IMR-90 (cell line): ENCODE data around the gene RPS24. TPM values are rescaled to one million over a fixed set of nuclear protein-coding genes. Genes with fewer than 3 reads are reported as not detected.

ENCODE experiments used
- ATAC-seq: fragments of 200-7000 bp; cut with Tn5 transposase; 2 replicates; pipeline ENCODE4 v1.9.1; 2020; ENCODE audit warnings: low read depth, mild to moderate bottlenecking, moderate library complexity
- BruUV-seq: library from RNA; stranded (reverse); fragments of 400-500 nt; replicated peaks from 2 replicates; lab custom pipeline; 2021; lab: Mats Ljungman, UMichigan
- CTCF ChIA-PET: fragments of 300-600 bp; formaldehyde crosslinking; extraction: SDS; loops from one replicate; lab custom pipeline; 2021; ENCODE audit warnings: antibody characterized with exemption; lab: Yijun Ruan, JAX
- POLR2A ChIA-PET: fragments of 300-600 bp; sonication (Branson Sonifier 250); formaldehyde crosslinking; loops from one replicate; lab custom pipeline; 2022; ENCODE audit warnings: antibody characterized with exemption; ENCODE audit not compliant: unreplicated experiment; lab: Charles Lee
- DNase-seq: peaks from one replicate; pipeline ENCODE4 v3.0.0; 2013
- H2AFZ ChIP-seq: replicated peaks from 2 replicates; pipeline ENCODE3; 2013; ENCODE audit warnings: low read length, mild to moderate bottlenecking; ENCODE audit not compliant: poor library complexity
- H2AK5ac ChIP-seq: 2 replicates; pipeline ENCODE4 v1.6.1; 2013; ENCODE audit warnings: low read depth, low read length, inconsistent platforms
- H2AK9ac ChIP-seq: replicated peaks from 2 replicates; pipeline ENCODE3; 2013; ENCODE audit warnings: mild to moderate bottlenecking, low read depth, low read length, moderate library complexity; ENCODE audit not compliant: poor library complexity
- H2BK120ac ChIP-seq: 2 replicates; pipeline ENCODE4 v1.6.1; 2013; ENCODE audit warnings: low read depth, low read length, inconsistent platforms
- H2BK15ac ChIP-seq: 3 replicates; pipeline ENCODE4 v1.6.1; 2013; ENCODE audit warnings: low read depth, low read length, inconsistent platforms
- H2BK20ac ChIP-seq: 2 replicates; pipeline ENCODE4 v1.6.1; 2013; ENCODE audit warnings: low read depth, mild to moderate bottlenecking, inconsistent platforms, low read length, moderate library complexity
- H2BK5ac ChIP-seq: 2 replicates; pipeline ENCODE4 v1.6.1; 2013; ENCODE audit warnings: mild to moderate bottlenecking, low read depth, low read length, inconsistent platforms; ENCODE audit not compliant: poor library complexity, severe bottlenecking
- H3K14ac ChIP-seq: replicated peaks from 2 replicates; pipeline ENCODE4 v1.6.1; 2013; ENCODE audit warnings: low read depth, low read length, inconsistent platforms
- H3K18ac ChIP-seq: 2 replicates; pipeline ENCODE4 v1.6.1; 2013; ENCODE audit warnings: low read depth, low read length, control low read depth
- H3K23ac ChIP-seq: 2 replicates; pipeline ENCODE4 v1.6.1; 2013; ENCODE audit warnings: low read depth, low read length, inconsistent platforms
- H3K27ac ChIP-seq: 2 replicates; pipeline ENCODE4 v1.5.1; 2013; ENCODE audit warnings: mild to moderate bottlenecking, control low read depth, low read length; ENCODE audit not compliant: insufficient read depth
- H3K27me3 ChIP-seq: 2 replicates; pipeline ENCODE4 v1.6.1; 2013; ENCODE audit warnings: low read length; ENCODE audit not compliant: control insufficient read depth, insufficient read depth
- H3K36me3 ChIP-seq: 2 replicates; pipeline ENCODE4 v1.6.1; 2013; ENCODE audit warnings: low read length, mixed read lengths; ENCODE audit not compliant: control insufficient read depth, insufficient read depth
- H3K4ac ChIP-seq: 2 replicates; pipeline ENCODE4 v1.6.1; 2013; ENCODE audit warnings: low read depth, low read length, inconsistent platforms
- H3K4me1 ChIP-seq: 2 replicates; pipeline ENCODE4 v1.6.1; 2013; ENCODE audit warnings: low read length, mixed read lengths; ENCODE audit not compliant: control insufficient read depth, insufficient read depth
- H3K4me2 ChIP-seq: 2 replicates; pipeline ENCODE4 v1.6.1; 2013; ENCODE audit warnings: low read depth, mild to moderate bottlenecking, control low read depth, low read length, moderate library complexity
- H3K4me3 ChIP-seq: 2 replicates; pipeline ENCODE4 v1.5.1; 2013; ENCODE audit warnings: low read depth, mild to moderate bottlenecking, control low read depth, low read length, moderate library complexity; ENCODE audit not compliant: insufficient read depth
- H3K56ac ChIP-seq: 2 replicates; pipeline ENCODE4 v1.6.1; 2013; ENCODE audit warnings: low read length, inconsistent platforms; ENCODE audit not compliant: insufficient read depth; ENCODE audit errors: extremely low read depth
- H3K79me1 ChIP-seq, 2 experiments: 2 replicates each; pipeline ENCODE4 v1.6.1; 2013; ENCODE audit warnings: low read length in 2 of 2, inconsistent platforms in 1 of 2, low read depth in 1 of 2
- H3K9ac ChIP-seq: 2 replicates; pipeline ENCODE4 v1.6.1; 2013; ENCODE audit warnings: low read depth, low read length, control low read depth
- H3K9me1 ChIP-seq: 2 replicates; pipeline ENCODE4 v1.6.1; 2013; ENCODE audit warnings: low read length, inconsistent platforms; ENCODE audit not compliant: insufficient read depth
- H3K9me3 ChIP-seq: 2 replicates; pipeline ENCODE4 v1.6.1; 2013; ENCODE audit warnings: low read length; ENCODE audit not compliant: control insufficient read depth, insufficient read depth
- H4K20me1 ChIP-seq: 2 replicates; pipeline ENCODE4 v1.6.1; 2013; ENCODE audit warnings: low read length, inconsistent platforms; ENCODE audit not compliant: insufficient read depth
- H4K5ac ChIP-seq: 2 replicates; pipeline ENCODE4 v1.6.1; 2013; ENCODE audit warnings: mild to moderate bottlenecking, low read depth, low read length, control low read depth
- H4K8ac ChIP-seq, 2 experiments: 2 replicates each; pipeline ENCODE4 v1.6.1; 2013; ENCODE audit warnings: low read depth in 2 of 2, low read length in 2 of 2, control low read depth in 1 of 2, inconsistent platforms in 1 of 2
- H4K91ac ChIP-seq: 2 replicates; pipeline ENCODE4 v1.6.1; 2013; ENCODE audit warnings: low read depth, low read length, inconsistent platforms; ENCODE audit not compliant: insufficient read depth
- CEBPB ChIP-seq: IDR thresholded peaks from 2 replicates; pipeline ENCODE4 v1.6.1; 2012; ENCODE audit warnings: low read depth, low read length, improper control_type of control experiment
- MAFK ChIP-seq: IDR thresholded peaks from 2 replicates; pipeline ENCODE4 v1.6.1; 2012; ENCODE audit warnings: low read depth, low read length, improper control_type of control experiment
- MAZ ChIP-seq: IDR thresholded peaks from 2 replicates; pipeline ENCODE4 v1.6.1; 2012; ENCODE audit warnings: low read depth, mild to moderate bottlenecking, low read length, improper control_type of control experiment, moderate library complexity, borderline replicate concordance
- MXI1 ChIP-seq: IDR thresholded peaks from 2 replicates; pipeline ENCODE4 v1.6.1; 2012; ENCODE audit warnings: low read depth, mild to moderate bottlenecking, low read length, moderate library complexity, borderline replicate concordance
- RAD21 ChIP-seq: IDR thresholded peaks from 2 replicates; pipeline ENCODE4 v1.6.1; 2012; ENCODE audit warnings: low read length, improper control_type of control experiment
- WGBS, 2 experiments: methylation state at CpG; one replicate each; pipeline versions ENCODE4 v1.1.5 to v1.1.7; 2013; ENCODE audit warnings: missing lambda C conversion rate in 2 of 2; ENCODE audit not compliant: insufficient read length in 1 of 2; ENCODE audit errors: extremely low coverage in 2 of 2; 5-methylcytosine and 5-hydroxymethylcytosine counted together
- dilution Hi-C: fragments of 300-500 bp; cut with HindIII; formaldehyde crosslinking; loops from one replicate; pipeline ENCODE4 v1.14.3; 2018; ENCODE audit warnings: low sequenced_read_pairs; ENCODE audit not compliant: unreplicated experiment
- in situ Hi-C: fragments of 300-500 bp; cut with MboI; formaldehyde crosslinking; loops from 3 replicates; pipeline ENCODE4 v1.14.3; 2019; ENCODE audit warnings: low sequenced_read_pairs, inconsistent platforms, mixed read lengths
- intact Hi-C: fragments of 100-400 bp; cut with micrococcal nuclease; formaldehyde crosslinking; loops from 2 replicates; pipeline ENCODE4 v1.10.0; 2022
- polyA plus RNA-seq, 3 experiments: library from polyadenylated mRNA; depleted of rRNA; stranded (reverse); fragments of >200 nt; gene quantifications; 2 replicates each; pipeline ENCODE4 v1.2.3, GENCODE V29; 2012; ENCODE audit warnings: low replicate concordance in 1 of 3
- total RNA-seq: library from RNA; depleted of rRNA; stranded (reverse); fragments of >200 nt; gene quantifications from 2 replicates; pipeline ENCODE4 v1.2.3, GENCODE V29; 2012
- TF ChIP-seq, protein P1 (sequence below): fragments of 150-350 bp; IDR thresholded peaks from 2 replicates; pipeline ENCODE4 v1.6.1; 2017; ENCODE audit warnings: mild to moderate bottlenecking, antibody characterized with exemption, low read length, low read depth

RPS24 gene
- total and polyA plus RNA-seq, 2 of the 4 experiments (the other 2 are of a cell fraction), result 1,664 to 4,721 TPM

DNA sequence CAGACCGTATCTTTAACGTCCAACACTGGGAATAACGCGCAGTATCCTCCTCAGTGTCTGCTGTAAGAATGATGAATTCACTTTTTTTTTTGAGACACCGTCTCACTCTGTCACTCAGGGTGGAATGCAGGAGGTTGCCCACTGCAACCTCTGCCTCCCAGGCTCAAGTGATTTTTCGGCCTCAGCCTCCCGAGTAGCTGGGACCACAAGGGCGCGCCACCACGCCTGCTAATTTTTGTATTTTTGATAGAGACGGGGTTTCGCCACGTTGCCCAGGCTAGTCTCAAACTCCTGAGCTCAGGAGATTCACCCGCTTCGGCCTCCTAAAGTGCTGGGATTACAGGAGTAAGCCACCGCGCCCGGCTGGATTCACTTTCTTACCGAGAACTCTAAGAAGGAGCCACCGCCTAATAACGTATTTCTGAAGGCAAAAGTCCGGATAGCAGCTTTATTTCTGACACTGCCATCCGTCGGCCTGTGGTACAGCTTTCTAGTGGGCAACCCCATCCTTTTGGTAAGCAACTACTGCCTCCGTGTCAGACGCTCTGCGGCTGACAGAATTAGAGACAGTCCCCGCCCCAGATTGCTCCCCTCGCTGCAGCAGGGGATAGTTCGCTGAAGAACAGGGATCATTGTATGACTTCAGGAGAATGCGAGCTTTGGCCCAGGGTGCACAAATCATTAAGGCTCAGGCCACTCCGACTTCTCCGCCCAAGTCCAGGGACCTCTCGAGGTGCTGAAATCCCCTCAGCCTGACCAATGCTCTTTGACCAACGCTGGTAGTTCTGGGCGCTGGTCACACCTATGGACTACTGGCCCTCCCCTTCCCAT, 5.0 kb upstream of the RPS24 start:
- in situ Hi-C loops, result no loop called here
- CTCF ChIA-PET, result no interaction called here

More for the DNA sequence above, 5.0 kb upstream of the RPS24 start:
- H4K20me1 ChIP-seq, result no peaks in the 10 kb centered on the region; the same call in 1 of the 2 replicates
- H3K4ac ChIP-seq, result peak overlapping the region; percentile 86
- H3K18ac ChIP-seq, result peak overlapping the region; percentile 73; the same call in 1 of the 2 replicates
- H3K4me3 ChIP-seq, result peak overlapping the region; percentile 90
- BruUV-seq, result no TSS peak
- peaks cover 20% of the 10 kb centered on the region for H3K36me3 ChIP-seq
- POLR2A ChIA-PET, result interaction anchor here (0.6 kb wide), 1 partner anchor 27 kb away, joined by 4 read pairs; no protein-coding TSS in a partner anchor
- ATAC-seq, result peak; percentile 11
- peak overlapping the region; percentile 93 for H2BK5ac ChIP-seq
- peak overlapping the region; percentile 95 for H2AFZ ChIP-seq
- H2BK120ac ChIP-seq, result peak overlapping the region; percentile 57; the same call in 1 of the 2 replicates
- intact Hi-C loops (loop anchor here (2.0 to 10.0 kb wide), 2 partner anchors 104 to 182 kb away; partner anchors contain the start of gene DLG5), dilution Hi-C loops (no loop called here)
- H3K23ac ChIP-seq, result peak overlapping the region; percentile 87
- peak overlapping the region; percentile 88 for H3K14ac ChIP-seq
- DNase-seq, result peak; percentile 57
- peak overlapping the region; percentile 81 for H3K4me2 ChIP-seq
- H3K27me3 ChIP-seq, result no peaks in the 10 kb centered on the region
- peak overlapping the region; percentile 98 for H3K9ac ChIP-seq
- TF ChIP-seq MAZ (no peak; the same call in 1 of the 2 replicates), RAD21 (no peak), MXI1 (no peak), MAFK (no peak), CEBPB (no peak)
- TF ChIP-seq, protein P1, sequence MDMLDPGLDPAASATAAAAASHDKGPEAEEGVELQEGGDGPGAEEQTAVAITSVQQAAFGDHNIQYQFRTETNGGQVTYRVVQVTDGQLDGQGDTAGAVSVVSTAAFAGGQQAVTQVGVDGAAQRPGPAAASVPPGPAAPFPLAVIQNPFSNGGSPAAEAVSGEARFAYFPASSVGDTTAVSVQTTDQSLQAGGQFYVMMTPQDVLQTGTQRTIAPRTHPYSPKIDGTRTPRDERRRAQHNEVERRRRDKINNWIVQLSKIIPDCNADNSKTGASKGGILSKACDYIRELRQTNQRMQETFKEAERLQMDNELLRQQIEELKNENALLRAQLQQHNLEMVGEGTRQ, result no peak
- peaks cover 13% of the 10 kb centered on the region for H3K9me1 ChIP-seq
- H4K91ac ChIP-seq, result peak overlapping the region; percentile 87
- H4K5ac ChIP-seq, result peak overlapping the region; percentile 89
- no peak overlapping the region; the same call in 2 of the 3 replicates for H2BK15ac ChIP-seq
- H3K4me1 ChIP-seq, result peaks cover 11% of the 10 kb centered on the region
- H3K79me1 ChIP-seq, result peaks cover 19 to 39% of the 10 kb centered on the region in 2 experiments
- H3K27ac ChIP-seq, result peak overlapping the region; percentile 92
- peak overlapping the region; percentile 70 for H3K56ac ChIP-seq
- H3K9me3 ChIP-seq, result no peaks in the 10 kb centered on the region
- peak overlapping the region; percentile 84 for H2AK5ac ChIP-seq
- H2BK20ac ChIP-seq, result no peak overlapping the region
- WGBS, 2 experiments, result 33% methylated on average over 25 of the region's 36 CpGs; no CpG with 5 or more reads in 1 of the 2 experiments
- peak overlapping the region; percentile 93 for H2AK9ac ChIP-seq
- peak overlapping the region; percentile 91 to 95; a peak in 3 of 4 replicates for H4K8ac ChIP-seq
